Activated effector memory CD4-positive, alpha-beta T cell treated with anti-CD3 and anti-CD28 coated beads, Interleukin-2, amount 50 U/mL, for 16 hours (primary cell): ENCODE measurements around the gene FAM234A.
"Not testable (repeated sequence)": the region's sequence is repeated elsewhere in the genome, so short reads cannot be mapped to it uniquely, and the experiment has no call there.

Experiments used
- DNase-seq: peaks from one replicate; pipeline ENCODE4 v3.0.0-alpha.2; 2020

The FAM234A gene

DNA sequence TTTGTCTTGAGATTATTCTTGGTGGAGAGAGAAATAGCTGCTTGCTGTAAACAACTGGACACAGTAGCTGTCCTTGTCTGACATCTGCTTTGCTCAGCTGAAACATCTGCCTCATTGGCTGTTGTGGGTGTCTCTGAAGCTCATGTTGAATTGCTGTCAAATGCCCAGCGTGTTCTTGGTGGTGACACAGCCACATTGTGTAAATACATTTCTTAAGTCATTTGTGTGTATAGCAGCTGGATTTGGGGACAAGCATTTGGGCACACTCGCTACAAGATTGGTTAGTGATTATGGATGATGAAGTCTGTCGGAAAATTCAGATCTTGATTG is 5.3 kb downstream of the FAM234A start:
- no peak for DNase-seq

DNA sequence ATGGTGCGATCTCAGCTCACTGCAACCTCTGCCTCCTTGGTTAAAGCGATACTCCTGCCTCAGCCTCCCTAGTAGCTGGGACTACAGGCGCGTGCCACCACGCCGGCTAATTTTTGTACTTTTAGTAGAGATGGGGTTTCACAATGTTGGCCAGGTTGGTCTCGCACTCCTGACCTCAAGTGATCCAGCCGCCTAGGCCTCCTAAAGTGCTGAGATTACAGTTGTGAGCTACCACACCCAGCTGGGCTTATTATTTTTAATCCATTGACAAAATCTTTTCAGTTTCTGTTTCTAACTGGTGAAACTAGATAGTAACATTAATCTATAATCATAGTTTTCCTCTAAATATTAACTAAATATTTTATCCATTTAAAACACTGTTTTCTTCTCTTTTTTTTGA is 5.9 kb downstream of the FAM234A start:
- no peak for DNase-seq

DNA sequence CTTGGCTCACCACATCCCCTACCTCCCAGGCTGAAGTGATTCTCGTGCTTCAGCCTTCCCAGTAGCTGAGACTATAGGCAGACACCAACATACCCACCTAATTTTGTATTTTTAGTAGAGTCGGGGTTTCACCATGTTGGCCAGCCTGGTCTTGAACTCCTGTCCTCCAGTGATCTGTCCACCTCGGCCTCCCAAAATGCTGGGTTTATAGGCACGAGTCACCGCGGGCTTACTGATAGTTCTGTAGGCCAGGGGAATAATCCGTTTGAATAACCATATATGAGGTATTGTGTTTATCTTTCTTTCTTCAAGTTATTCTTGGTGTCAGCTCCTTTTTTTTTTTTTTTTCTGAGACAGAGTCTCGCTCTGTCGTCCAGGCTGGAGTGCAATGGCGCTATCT is 7.7 kb downstream of the FAM234A start:
- DNase-seq: no peak

GRCh38 chr16:243348-243747 is 8.7 kb downstream of the FAM234A start:
- DNase-seq: no peak

- DNase-seq: no peak
These were observed 10.5 kb downstream of the FAM234A start for GRCh38 chr16:245105-245504.

DNA sequence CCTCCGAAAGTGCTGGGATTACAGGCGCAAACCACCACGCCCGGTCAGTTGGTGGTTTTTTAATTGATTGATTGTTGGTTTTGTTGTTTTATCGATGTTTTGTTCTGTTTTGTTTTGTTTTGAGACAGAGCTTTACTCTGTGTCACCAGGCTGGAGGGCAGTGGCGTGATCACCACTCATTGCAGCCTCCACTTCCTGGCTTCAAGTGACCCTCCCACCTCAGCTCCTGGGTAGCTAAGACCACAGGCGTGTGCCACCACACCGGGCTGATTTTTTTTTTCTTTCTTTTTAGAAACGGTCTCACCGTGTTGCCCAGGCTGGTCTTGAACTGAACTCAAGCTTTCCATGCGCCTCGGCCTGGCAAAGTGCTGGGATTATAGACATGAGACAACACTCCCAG is 12.4 kb downstream of the FAM234A start:
- DNase-seq: no peak

DNA sequence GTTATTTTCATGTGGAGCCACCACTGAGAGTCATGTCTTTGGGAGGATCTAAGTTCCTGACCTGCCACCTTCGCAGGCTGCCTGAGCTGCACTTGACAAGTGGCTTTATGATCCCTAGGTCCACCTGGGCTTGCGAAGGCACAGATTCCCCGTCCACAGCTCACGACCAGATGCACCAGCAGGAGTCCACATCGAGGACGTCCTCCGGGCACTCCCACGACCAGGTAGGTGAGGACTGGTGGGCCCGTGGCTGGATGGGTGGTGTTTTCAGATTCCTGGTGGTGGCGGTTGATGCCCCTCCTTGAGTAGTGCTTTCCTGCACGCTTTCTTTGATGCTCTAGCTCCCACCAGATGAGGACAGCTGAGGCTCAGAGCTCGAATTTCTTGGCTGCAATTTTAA is 14.8 kb downstream of the FAM234A start:
- DNase-seq: no peak

GRCh38 chr16:252366-253337 is 18.0 kb downstream of the FAM234A start:
- DNase-seq: peak; percentile 72

GRCh38 chr16:253833-254232 is 19.2 kb downstream of the FAM234A start:
- DNase-seq: no peak

GRCh38 chr16:254461-254860 is 19.8 kb downstream of the FAM234A start:
- no peak for DNase-seq

- DNase-seq: no peak
These were observed 20.6 kb downstream of the FAM234A start for GRCh38 chr16:255183-255582.

DNA sequence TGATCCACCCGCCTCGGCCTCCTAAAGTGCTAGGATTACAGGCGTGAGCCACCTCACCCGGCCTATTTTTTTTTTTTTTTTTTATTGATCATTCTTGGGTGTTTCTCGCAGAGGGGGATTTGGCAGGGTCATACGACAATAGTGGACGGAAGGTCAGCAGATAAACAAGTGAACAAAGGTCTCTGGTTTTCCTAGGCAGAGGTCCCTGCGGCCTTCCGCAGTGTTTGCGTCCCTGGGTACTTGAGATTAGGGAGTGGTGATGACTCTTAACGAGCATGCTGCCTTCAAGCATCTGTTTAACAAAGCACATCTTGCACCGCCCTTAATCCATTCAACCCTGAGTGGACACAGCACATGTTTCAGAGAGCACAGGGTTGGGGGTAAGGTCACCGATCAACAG is 23.5 kb downstream of the FAM234A start:
- not testable (repeated sequence) for DNase-seq

- DNase-seq: no peak
These were observed 24.6 kb downstream of the FAM234A start for GRCh38 chr16:259226-259625.

GRCh38 chr16:259814-260253 is 25.2 kb downstream of the FAM234A start:
- DNase-seq: no peak

DNA sequence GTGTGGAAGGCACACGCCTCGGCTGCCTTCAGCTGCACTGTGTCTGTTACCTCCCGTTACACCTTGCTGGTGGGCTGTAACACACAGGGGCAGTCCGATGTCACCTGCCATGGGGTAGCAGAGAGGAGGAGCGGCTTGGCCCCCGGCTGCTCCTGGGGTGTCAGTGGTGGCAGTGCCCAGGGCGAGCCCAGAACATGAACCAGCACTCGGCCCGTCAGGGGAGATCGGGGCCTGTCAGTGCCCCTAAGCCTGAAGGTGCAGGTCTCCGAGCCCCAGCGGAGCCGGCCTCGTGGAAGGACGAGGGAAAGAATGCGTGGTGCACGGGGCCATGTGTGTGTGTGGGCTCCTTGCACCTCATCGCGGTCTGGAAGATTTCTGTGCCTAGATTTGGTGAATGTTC is 25.7 kb downstream of the FAM234A start:
- no peak for DNase-seq

DNA sequence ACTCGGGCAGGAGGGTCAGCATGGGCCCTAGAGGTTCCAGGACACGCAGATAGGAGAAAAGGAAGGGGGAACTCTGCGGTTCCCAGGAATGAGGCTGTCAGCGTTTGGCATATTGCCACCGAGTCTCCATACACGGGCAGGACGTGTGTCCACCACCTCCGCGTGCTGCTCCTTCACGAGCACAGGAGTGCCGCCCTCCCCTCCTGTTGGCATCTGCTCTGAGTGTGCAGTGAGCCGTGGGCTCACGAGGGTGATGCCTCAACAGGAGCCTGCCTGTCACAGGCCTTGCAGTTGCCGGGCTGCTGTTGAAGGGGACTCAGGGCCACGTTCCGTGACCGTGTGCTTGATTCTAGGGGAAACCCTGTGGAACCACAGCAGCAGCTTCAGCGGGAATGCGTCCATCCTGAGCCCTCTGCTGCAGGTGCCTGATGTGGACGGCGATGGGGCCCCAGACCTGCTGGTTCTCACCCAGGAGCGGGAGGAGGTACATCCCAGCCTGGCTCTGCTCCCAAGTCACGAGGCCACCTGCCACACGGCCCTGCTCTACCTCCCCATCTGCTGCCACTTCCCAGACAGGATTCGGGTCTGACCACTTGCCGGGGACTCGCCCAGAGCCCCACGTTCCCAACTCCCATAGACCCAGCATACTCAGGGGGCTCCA is 26.5 kb downstream of the FAM234A start:
- no peak for DNase-seq

DNA sequence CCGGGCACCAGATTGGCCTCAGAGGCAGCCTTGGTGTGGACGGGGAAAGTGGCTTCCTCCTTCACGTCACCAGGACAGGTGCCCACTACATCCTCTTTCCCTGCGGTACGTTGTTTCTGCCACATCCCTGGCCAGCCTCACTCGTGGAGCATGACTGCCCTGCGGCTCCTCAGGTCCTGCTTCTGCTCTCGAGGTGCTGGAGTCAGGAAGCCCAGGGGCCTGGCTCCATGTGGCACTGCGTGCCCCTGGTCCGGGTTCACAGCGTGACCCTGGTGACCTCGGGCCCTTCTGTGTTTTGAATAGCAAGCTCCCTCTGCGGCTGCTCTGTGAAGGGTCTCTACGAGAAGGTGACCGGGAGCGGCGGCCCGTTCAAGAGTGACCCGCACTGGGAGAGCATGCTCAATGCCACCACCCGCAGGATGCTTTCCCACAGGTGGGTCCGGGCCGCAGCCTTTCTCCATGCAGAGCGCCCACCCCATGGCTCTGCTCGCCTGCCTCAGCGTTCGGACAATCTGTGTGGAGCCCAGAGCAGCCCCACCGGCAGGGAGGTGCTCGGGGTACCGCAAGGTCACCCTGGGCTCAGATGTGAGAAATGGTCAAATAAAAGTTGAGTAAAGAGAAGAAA is 27.6 kb downstream of the FAM234A start:
- DNase-seq: no peak

DNA sequence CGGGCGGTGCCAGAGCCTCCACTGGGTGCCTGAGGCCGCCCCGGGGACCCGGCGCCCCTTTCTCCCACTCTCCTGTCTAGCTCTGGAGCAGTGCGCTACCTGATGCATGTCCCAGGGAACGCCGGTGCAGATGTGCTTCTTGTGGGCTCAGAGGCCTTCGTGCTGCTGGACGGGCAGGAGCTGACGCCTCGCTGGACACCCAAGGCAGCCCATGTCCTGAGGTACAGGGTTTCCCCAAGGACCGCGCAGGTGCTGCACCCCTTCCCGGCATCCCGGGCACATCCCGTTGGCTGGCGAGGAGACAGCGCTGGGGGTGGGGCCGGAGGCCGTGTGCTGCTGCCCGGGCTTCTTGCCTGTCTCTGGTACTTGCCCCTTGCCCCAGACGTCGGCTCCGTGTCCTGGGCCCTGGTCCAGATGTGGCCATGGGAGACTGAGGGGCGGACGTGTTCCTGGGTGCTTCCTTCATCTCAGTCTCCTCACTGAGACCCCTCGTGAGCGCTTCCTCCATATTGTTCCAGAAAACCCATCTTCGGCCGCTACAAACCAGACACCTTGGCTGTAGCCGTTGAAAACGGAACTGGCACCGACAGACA is 28.7 kb downstream of the FAM234A start:
- DNase-seq: no peak

- no peak for DNase-seq
These were observed 29.3 kb downstream of the FAM234A start for GRCh38 chr16:263944-264343.

DNA sequence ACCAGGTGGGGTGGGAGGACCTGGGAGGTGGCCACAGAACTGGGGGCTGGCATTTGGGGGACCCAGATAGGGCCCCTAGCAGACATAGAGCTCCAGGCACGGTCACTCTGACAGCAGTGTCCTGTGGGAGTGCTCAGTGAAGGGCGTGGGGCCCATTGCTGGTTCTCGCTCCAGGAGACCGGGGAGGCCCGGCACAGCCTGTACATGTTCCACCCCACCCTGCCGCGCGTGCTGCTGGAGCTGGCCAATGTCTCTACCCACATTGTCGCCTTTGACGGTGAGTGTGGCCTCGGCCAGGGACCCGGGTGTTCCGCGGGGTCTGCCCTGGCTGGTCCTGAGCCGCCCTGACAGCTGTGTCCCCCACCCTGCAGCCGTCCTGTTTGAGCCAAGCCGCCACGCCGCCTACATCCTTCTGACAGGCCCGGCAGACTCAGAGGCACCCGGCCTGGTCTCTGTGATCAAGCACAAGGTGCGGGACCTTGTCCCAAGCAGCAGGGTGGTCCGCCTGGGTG is 29.9 kb downstream of the FAM234A start:
- DNase-seq: no peak

DNA sequence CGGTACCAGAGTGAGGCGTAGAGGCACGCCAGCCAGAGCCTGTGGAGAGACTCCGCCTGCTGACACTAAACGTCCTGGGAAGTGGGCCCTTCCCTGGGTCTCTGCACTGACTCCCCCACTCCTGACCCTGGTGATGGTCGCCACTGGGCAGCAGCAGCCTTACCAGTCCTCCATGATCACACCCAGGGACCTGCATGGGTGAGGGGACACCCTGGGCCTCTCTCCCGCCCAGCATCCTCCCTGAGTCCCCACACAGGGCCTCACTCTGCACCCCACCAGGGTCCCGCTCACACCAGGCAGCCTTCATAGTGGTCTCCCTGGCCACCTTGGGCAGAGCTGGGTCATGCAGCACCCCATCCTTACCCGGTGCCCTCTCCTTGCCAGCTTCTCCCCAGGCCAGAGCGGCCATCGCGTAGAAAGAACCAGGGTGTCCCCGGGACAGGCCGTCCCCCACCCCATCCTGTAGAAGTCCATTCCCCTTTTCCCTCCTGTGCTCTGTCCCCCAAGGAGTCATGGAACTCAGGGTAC is 30.4 kb downstream of the FAM234A start:
- DNase-seq: no peak

DNA sequence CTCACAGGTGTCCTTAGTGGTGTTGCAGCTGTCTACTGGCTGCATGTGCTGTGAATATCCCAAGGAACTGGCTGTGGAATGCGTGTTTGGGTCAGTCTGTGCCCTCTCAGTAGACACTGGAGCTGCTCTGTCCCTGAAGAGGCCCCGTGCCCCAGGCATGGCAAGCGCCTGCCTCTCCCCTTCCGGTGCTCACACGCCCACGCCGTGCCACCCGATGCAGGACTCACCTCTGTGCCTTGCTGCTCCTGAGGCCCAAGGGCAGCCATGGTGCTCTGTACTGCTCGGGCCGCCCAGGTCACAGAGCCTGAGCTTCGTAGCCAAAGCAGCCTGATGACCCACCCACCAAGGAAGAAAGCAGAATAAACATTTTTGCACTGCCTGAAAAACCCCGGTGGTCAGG is 31.1 kb downstream of the FAM234A start:
- DNase-seq: peak; percentile 69
